Skin of body (tissue), 2 donors: ENCODE data around the gene ACAT2. TPM values are rescaled to one million over a fixed set of nuclear protein-coding genes. Genes with fewer than 3 reads are reported as not detected.
"Not testable (repeated sequence)": the region's sequence is repeated elsewhere in the genome, so short reads cannot be mapped to it uniquely, and the experiment has no call there.

Source experiments
- DNase-seq: peaks from one replicate; lab custom pipeline; 2025; lab: John Stamatoyannopoulos, UW
- total RNA-seq: library from RNA; depleted of rRNA; stranded (reverse); fragments of >200 nt; gene quantifications from one replicate; pipeline ENCODE4 v1.2.3, GENCODE V29; 2014

The ACAT2 gene
- total RNA-seq, 1 donor from 2014 or later: 19.0 TPM

DNA sequence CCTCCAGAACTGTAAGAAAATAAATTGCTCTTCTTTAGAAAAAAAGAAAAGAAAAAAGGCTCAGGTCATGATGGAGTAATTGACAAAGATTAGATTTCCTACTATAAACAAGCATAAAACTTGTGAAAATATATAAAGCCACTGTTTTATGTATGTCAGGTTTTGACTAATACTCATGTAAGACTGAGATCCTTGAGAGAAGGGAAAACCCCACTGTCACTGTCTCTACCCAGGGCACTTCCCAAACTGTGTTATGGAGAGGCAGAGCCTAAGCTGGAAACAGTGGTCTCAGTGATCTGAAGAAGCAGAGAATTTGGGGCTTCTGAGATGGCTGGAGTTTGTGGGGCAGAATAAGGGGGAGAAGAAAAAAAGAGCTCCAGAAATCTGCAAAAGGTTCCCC, 7.6 kb downstream of the ACAT2 start:
- DNase-seq: no peak

DNA sequence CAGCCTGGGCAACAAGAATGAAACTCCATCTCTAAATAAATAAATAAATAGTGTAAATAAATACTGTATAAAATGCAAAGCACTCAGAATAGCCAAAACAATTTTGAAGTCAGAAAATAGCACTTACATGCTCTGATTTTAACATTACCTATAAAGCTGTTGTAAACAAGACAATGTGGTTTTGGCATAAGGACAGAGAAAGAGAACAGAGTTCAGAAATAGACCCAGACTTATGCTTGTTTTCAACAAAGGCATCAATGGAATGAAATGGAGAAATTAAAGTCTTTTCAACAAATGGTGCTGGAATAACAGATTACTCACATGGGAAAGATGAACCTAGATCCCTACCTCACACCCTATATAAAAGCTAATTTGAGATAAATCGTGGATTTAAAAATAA, 10.4 kb downstream of the ACAT2 start:
- DNase-seq: no peak

- no peak for DNase-seq
Observed at GRCh38 chr6:159777240-159777904, 15.5 kb downstream of the ACAT2 start.

DNA sequence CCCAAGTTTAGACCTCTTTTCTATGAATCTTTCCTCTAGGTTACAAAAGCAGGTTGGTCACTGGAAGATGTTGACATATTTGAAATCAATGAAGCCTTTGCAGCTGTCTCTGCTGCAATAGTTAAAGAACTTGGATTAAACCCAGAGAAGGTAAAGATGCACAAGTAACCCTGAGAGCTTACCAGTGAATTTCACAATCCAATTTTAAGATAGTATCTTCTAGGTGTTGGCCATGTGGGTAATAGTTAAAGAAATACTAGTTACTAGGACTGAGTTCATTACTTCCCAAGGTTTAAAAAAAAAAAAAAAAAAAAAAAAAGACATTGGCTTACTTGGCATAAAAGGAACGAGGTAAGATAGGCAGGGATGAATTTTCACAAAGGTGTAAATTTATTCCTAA, 16.3 kb downstream of the ACAT2 start:
- DNase-seq: no peak

DNA sequence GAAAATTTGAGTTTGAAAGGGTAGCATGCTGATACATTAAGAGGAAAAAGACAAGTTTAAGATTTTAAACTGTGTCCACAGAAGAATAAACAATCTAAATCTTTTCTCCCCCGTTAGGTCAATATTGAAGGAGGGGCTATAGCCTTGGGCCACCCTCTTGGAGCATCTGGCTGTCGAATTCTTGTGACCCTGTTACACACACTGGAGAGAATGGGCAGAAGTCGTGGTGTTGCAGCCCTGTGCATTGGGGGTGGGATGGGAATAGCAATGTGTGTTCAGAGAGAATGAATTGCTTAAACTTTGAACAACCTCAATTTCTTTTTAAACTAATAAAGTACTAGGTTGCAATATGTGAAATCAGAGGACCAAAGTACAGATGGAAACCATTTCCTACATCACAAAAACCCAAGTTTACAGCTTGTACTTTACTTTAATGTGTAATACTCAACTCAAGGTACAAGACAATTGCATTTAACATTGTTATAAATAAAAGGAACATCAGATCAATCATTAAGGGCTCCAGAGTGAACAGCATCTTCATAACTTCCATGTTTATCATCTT, 16.8 kb downstream of the ACAT2 start:
- no peak for DNase-seq

GRCh38 chr6:159788276-159788675, 26.4 kb downstream of the ACAT2 start:
- DNase-seq: no peak

GRCh38 chr6:159788753-159789376, 27.0 kb downstream of the ACAT2 start:
- DNase-seq: peak; percentile 8

DNA sequence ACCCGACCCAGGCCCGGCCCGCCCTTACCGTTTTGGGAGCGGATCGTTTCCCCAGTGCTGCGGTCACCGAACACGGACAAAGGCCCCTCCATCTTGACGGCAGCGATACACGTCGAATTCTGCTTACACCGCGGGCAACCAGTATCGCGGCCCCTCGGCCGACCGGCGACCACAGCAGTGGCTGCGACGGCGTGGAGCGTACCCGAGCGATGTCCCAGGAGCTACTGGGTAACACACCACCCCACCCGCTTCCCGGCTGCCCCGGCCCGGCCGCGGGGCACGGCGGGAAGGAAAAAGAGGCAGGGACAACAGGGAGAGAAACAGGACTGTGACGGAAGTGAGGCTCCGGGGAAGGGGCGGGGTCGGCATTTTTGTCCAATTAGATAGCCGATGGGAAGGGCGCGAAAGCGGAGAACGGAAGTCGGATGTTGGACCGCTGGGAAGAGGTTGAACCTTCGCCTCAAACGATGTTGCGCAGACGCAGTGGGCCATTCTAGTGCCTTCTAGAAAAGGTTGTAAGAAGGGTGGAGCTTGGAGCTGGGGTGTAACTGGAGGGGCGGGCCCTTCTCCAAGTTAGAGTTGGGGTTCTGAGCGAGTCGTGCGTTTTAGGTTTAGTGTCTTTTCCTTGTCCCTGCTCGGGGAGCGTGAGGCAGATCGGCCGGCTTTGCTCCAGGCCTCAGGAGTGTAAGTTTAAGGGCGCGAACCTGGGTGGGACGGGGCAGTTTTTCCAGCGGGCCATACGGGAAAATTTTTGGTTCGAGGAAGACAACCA, 27.7 kb downstream of the ACAT2 start, which contains the start of gene TCP1:
TCP1 (minus strand) TSS at position 226 of the 772 bp plus-strand sequence; CDS start at position 92, 134 bp downstream.
- DNase-seq: peak; percentile 100

- DNase-seq: peak; percentile 98
Observed at GRCh38 chr6:159790149-159790955, 28.5 kb downstream of the ACAT2 start, which contains the start of gene MRPL18. TSS of gene MRPL18 (plus strand) at chr6:159790467. CDS start at chr6:159790588, 121 bp downstream.

- DNase-seq: peak; percentile 46
Observed at GRCh38 chr6:159790956-159791598, 29.2 kb downstream of the ACAT2 start.

- DNase-seq: not testable (repeated sequence)
Observed at GRCh38 chr6:159794976-159795375, 33.1 kb downstream of the ACAT2 start.

- DNase-seq: no peak
Observed at GRCh38 chr6:159797554-159797953, 35.7 kb downstream of the ACAT2 start.

GRCh38 chr6:159800141-159800865, 38.5 kb downstream of the ACAT2 start, which contains the start of gene PNLDC1:
TSS of gene PNLDC1 (plus strand) at chr6:159800276. CDS start at chr6:159800308, 32 bp downstream.
- no peak for DNase-seq

DNA sequence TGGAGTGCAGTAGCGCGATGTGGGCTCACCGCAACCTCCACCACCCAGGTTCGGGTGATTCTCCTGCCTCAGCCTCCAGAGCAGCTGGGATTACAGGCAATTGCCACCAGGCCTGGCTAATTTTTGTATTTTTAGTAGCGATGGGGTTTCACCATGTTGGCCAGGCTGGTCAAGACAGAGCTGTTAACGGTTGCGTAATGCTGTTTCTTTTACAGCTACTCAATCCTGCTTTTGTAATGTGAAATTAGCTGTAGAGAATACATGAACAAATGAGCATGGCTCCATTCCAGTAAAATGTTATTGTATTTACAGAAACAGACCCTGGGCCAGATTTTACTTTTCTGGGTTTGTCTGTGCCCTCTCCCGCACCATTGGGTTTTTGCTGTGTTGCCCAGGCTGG, 40.1 kb downstream of the ACAT2 start:
- no peak for DNase-seq

DNA sequence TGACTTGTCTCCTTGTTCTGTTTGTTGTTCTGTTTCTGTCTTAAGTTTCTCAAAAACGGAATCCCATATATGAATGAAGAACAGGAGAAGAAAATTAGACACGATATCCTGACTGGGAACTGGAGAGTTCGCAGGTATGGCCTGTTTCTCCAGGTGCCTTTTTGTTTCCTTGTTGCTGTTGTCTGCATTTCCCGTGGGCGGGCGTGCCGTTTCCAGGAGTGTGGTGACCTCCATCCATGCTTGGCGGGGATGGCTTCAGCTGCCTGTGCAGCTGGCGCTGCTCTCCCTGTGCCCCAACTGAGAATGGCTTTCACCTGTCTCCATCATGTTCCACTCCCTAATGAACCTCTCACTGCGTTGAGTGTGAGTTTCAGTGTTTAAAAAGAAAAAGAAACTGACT, 42.7 kb downstream of the ACAT2 start:
- DNase-seq: no peak

DNA sequence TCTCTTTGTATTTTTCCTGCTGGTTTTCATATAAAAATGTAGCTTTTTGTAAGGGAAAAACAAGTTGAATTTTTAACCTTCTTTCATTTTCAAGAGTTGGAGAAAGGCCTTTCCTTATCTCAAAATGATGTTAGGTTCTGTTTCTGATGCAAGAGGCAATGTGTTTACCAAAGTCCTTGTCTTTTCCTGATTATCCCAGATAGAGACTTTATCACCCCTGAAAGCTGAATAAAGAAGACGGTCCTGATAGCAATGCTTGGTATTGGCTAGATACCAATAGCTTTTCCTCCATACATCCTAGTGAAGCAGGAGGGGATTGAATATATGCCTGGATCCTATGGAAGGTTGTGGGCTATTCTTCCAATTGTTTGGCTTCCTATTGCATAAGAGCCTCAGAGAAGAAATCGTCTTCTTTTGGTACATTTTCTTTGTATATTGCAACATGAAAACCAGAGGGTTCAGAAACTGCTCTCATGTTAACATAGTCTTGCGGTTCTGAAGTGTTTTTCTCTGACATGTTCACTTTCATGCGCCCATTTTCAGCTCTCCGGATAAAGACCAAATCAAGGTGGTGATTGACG, 43.7 kb downstream of the ACAT2 start:
- DNase-seq: no peak

- no peak for DNase-seq
Observed at GRCh38 chr6:159806021-159806458, 44.2 kb downstream of the ACAT2 start.

DNA sequence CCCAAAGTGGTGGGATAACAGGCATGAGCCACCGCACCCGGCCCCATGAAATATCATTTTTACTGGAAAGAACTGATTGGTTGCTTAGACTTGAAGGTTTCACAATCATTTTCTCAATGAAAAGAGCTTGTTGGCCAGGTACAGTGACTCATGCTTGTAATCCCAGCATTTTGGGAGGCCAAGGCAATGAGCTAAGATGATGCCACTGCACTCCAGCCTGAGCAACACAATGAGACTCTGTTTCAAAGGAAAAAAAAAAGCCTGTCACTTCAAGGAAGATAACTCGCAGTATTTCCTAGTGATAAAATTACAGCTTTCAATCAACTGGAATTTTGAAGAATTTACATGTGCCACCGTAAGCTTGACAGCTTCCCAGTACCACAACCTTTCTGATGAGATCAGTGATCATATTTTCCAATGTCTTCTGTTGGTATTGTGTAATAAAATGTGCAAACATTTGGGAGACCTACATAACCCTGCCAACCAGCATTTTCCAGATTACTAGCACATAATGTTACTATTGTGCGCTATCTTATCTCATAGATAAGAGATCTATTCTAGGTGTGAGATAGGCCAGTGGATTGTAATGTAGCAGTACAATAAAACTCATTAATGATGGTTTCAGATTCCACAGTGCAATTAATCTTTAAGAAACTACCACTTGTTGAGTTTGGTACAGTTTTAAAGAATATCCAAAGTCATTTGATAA, 45.5 kb downstream of the ACAT2 start:
- no peak for DNase-seq

DNA sequence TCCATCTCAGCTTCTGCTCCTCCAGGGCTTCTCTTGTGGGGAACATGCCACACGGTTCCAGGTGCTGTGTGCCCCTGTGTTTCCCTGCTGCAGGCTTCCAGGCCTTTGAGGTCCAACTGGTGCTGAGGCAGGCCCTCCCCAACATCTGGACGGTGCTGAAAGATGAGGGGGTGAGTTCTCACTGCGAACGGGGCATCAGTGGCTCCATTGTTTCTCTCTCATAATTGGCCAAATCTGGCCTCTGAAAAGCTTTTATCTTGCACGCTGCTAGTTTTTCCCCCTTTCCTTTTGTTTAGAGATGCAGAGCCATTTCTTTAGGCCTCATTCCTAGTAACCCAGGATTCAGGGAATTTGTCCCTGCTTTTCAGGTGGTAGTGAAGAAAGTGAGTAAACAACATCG, 46.8 kb downstream of the ACAT2 start:
- DNase-seq: no peak
